ENCODE measurements around the gene ARPIN.
"Not testable (repeated sequence)": the region's sequence is repeated elsewhere in the genome, so short reads cannot be mapped to it uniquely, and the experiment has no call there.

Gene ARPIN

GRCh38 chr15:89875741-89876140, 37.0 kb downstream of the ARPIN start:
- no peak for DNase-seq

GRCh38 chr15:89874926-89875564, 37.7 kb downstream of the ARPIN start:
- peak; percentile 46 for DNase-seq

GRCh38 chr15:89870688-89871288, 42.0 kb downstream of the ARPIN start:
- DNase-seq = no peak

GRCh38 chr15:89870006-89870405, 42.7 kb downstream of the ARPIN start:
- DNase-seq = no peak

- DNase-seq = not testable (repeated sequence)
Observed at GRCh38 chr15:89869490-89869889, 43.3 kb downstream of the ARPIN start.

- DNase-seq = no peak
Observed at GRCh38 chr15:89864958-89865739, 47.6 kb downstream of the ARPIN start.

- DNase-seq = no peak
Observed at GRCh38 chr15:89863918-89864317, 48.8 kb downstream of the ARPIN start.

- no peak for DNase-seq
Observed at GRCh38 chr15:89860891-89861290, 51.9 kb downstream of the ARPIN start.

GRCh38 chr15:89860431-89860830, 52.3 kb downstream of the ARPIN start:
- DNase-seq = no peak

GRCh38 chr15:89858661-89859458, 53.9 kb downstream of the ARPIN start:
- no peak for DNase-seq

- DNase-seq = no peak
Observed at GRCh38 chr15:89857673-89858072, 55.1 kb downstream of the ARPIN start.

- DNase-seq = no peak
Observed at GRCh38 chr15:89855948-89856347, 56.8 kb downstream of the ARPIN start.

GRCh38 chr15:89854863-89855262, 57.9 kb downstream of the ARPIN start:
- not testable (repeated sequence) for DNase-seq

- DNase-seq = no peak
Observed at GRCh38 chr15:89852342-89852995, 60.3 kb downstream of the ARPIN start.

- no peak for DNase-seq
Observed at GRCh38 chr15:89851673-89852341, 60.9 kb downstream of the ARPIN start.

GRCh38 chr15:89848970-89849292, 63.8 kb downstream of the ARPIN start:
- DNase-seq = no peak

- no peak for DNase-seq
Observed at GRCh38 chr15:89847101-89847500, 65.7 kb downstream of the ARPIN start.

GRCh38 chr15:89845305-89845893, 67.4 kb downstream of the ARPIN start:
- no peak for DNase-seq
